DMS53 (cell line): ENCODE results near the gene LANCL3.
A peak's percentile ranks its signal among the peaks of the same experiment; 100 is the strongest.

ENCODE experiments used
- DNase-seq: peaks from one replicate; lab custom pipeline; 2025; lab: John Stamatoyannopoulos, UW

The LANCL3 gene

GRCh38 chrX:37679888-37680287, 108.4 kb downstream of the LANCL3 start:
- DNase-seq = no peak

GRCh38 chrX:37684426-37684825, 113.0 kb downstream of the LANCL3 start:
- DNase-seq = peak; percentile 8

- DNase-seq = peak; percentile 26
Observed at GRCh38 chrX:37684973-37685372, 113.5 kb downstream of the LANCL3 start.

- DNase-seq = peak; percentile 84
Observed at GRCh38 chrX:37685381-37686359, 114.2 kb downstream of the LANCL3 start, which contains the start of gene XK. TSS of gene XK (plus strand) at chrX:37685791. CDS start at chrX:37685962, 171 bp downstream.

- no peak for DNase-seq
Observed at GRCh38 chrX:37686369-37686995, 115.0 kb downstream of the LANCL3 start.

- DNase-seq = no peak
Observed at GRCh38 chrX:37686996-37687395, 115.5 kb downstream of the LANCL3 start.

GRCh38 chrX:37690119-37690518, 118.7 kb downstream of the LANCL3 start:
- DNase-seq = no peak

- DNase-seq = no peak
Observed at GRCh38 chrX:37692918-37693317, 121.5 kb downstream of the LANCL3 start.

- DNase-seq = no peak
Observed at GRCh38 chrX:37697169-37697760, 125.8 kb downstream of the LANCL3 start.

GRCh38 chrX:37701588-37701987, 130.1 kb downstream of the LANCL3 start:
- no peak for DNase-seq

- no peak for DNase-seq
Observed at GRCh38 chrX:37711991-37712390, 140.5 kb downstream of the LANCL3 start.

GRCh38 chrX:37712458-37712857, 141.0 kb downstream of the LANCL3 start:
- DNase-seq = no peak

GRCh38 chrX:37714479-37714878, 143.0 kb downstream of the LANCL3 start:
- no peak for DNase-seq

- no peak for DNase-seq
Observed at GRCh38 chrX:37716602-37717001, 145.1 kb downstream of the LANCL3 start.

- no peak for DNase-seq
Observed at GRCh38 chrX:37717708-37718107, 146.2 kb downstream of the LANCL3 start.

- DNase-seq = no peak
Observed at GRCh38 chrX:37722595-37722994, 151.1 kb downstream of the LANCL3 start.

GRCh38 chrX:37726346-37726745, 154.9 kb downstream of the LANCL3 start:
- no peak for DNase-seq
